ENCODE measurements around the gene NPC1L1. TPM values are rescaled to one million over a fixed set of nuclear protein-coding genes. Genes with fewer than 3 reads are reported as not detected.

Gene NPC1L1
- total and polyA plus RNA-seq, 2 of the 13 experiments (the other 11 are each of a cell fraction or from before 2014, with no cell fraction given) = 4.8 to 14.5 TPM

DNA sequence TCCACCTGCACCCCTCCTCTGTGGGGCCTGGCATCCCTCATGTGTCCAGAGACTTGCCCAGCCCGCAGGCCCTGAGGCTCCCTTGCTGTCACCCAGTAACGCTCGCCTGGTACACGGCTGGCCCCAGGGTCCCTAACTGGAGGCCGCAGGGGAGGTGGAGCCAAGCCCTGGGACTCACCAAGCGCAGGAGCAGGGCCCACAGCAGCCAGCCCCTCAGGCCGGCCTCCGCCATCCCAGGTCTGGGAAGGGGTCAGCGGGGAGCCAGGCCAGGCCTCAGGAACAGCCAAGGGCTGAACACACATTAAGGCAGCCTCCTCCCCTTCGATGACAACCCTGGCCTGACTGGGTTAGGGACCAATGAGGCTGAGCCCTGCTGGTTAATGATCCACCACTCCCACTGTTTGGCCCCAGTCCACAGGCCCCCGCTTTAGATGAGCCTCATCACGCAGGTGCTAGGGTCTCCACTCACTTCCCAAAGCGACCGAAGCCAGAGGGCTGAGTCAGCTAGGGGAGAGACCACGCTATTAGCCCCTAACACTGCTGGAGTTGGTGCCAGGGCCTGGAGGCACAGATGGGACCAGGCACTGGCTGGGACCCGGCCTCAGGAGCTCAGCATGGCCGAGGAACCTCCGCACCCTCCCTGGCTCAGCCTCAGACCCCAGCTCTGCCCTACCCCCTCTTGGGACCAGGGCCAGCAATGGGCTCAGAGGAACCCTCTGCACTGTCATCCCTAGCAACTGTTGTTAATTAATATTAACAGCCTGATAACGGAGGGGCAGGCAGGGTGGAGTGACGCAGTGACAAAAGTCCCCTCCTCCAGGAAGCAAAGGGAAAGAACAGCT is at the start of gene NPC1L1 (continued):
- TF ChIP-seq SP1 (IDR thresholded peaks at IDR 0.05) (no peak), SP1 (CRISPR knock-in tag; IDR thresholded peaks at IDR 0.05) (peak; percentile 77), ZNF567 (CRISPR knock-in tag; IDR thresholded peaks at IDR 0.05; ENCODE audit: borderline replicate concordance) (no peak), ZNF430 (CRISPR knock-in tag; IDR thresholded peaks at IDR 0.05) (no peak), AGO2 (optimal IDR thresholded peaks at IDR 0.05; ENCODE audit: low read depth, low read length) (peak; percentile 44), ELF4 (CRISPR knock-in tag; IDR thresholded peaks at IDR 0.05; ENCODE audit: borderline replicate concordance) (no peak), ATM (IDR thresholded peaks at IDR 0.05; ENCODE audit: borderline replicate concordance) (no peak), MBNL3 (CRISPR knock-in tag; conservative IDR thresholded peaks at IDR 0.05) (no peak), FUBP1 (CRISPR knock-in tag; IDR thresholded peaks at IDR 0.05; ENCODE audit: borderline replicate concordance) (no peak), NR2F6 (IDR thresholded peaks at IDR 0.05) (no peak; the same call in 1 of the 2 replicates), NR2F6 (CRISPR knock-in tag; IDR thresholded peaks at IDR 0.05) (peak; percentile 74), ZNF335 (CRISPR knock-in tag; IDR thresholded peaks at IDR 0.05) (0 out of 2 replicates have a peak, but pooled peaks have one; percentile 51), ZNF552 (CRISPR knock-in tag; IDR thresholded peaks at IDR 0.05; ENCODE audit: borderline replicate concordance) (0 out of 2 replicates have a peak, but pooled peaks have one; percentile 59), ZBED4 (CRISPR knock-in tag; IDR thresholded peaks at IDR 0.05; ENCODE audit: borderline replicate concordance) (peak; percentile 71)
- TF ChIP-seq, protein P1, sequence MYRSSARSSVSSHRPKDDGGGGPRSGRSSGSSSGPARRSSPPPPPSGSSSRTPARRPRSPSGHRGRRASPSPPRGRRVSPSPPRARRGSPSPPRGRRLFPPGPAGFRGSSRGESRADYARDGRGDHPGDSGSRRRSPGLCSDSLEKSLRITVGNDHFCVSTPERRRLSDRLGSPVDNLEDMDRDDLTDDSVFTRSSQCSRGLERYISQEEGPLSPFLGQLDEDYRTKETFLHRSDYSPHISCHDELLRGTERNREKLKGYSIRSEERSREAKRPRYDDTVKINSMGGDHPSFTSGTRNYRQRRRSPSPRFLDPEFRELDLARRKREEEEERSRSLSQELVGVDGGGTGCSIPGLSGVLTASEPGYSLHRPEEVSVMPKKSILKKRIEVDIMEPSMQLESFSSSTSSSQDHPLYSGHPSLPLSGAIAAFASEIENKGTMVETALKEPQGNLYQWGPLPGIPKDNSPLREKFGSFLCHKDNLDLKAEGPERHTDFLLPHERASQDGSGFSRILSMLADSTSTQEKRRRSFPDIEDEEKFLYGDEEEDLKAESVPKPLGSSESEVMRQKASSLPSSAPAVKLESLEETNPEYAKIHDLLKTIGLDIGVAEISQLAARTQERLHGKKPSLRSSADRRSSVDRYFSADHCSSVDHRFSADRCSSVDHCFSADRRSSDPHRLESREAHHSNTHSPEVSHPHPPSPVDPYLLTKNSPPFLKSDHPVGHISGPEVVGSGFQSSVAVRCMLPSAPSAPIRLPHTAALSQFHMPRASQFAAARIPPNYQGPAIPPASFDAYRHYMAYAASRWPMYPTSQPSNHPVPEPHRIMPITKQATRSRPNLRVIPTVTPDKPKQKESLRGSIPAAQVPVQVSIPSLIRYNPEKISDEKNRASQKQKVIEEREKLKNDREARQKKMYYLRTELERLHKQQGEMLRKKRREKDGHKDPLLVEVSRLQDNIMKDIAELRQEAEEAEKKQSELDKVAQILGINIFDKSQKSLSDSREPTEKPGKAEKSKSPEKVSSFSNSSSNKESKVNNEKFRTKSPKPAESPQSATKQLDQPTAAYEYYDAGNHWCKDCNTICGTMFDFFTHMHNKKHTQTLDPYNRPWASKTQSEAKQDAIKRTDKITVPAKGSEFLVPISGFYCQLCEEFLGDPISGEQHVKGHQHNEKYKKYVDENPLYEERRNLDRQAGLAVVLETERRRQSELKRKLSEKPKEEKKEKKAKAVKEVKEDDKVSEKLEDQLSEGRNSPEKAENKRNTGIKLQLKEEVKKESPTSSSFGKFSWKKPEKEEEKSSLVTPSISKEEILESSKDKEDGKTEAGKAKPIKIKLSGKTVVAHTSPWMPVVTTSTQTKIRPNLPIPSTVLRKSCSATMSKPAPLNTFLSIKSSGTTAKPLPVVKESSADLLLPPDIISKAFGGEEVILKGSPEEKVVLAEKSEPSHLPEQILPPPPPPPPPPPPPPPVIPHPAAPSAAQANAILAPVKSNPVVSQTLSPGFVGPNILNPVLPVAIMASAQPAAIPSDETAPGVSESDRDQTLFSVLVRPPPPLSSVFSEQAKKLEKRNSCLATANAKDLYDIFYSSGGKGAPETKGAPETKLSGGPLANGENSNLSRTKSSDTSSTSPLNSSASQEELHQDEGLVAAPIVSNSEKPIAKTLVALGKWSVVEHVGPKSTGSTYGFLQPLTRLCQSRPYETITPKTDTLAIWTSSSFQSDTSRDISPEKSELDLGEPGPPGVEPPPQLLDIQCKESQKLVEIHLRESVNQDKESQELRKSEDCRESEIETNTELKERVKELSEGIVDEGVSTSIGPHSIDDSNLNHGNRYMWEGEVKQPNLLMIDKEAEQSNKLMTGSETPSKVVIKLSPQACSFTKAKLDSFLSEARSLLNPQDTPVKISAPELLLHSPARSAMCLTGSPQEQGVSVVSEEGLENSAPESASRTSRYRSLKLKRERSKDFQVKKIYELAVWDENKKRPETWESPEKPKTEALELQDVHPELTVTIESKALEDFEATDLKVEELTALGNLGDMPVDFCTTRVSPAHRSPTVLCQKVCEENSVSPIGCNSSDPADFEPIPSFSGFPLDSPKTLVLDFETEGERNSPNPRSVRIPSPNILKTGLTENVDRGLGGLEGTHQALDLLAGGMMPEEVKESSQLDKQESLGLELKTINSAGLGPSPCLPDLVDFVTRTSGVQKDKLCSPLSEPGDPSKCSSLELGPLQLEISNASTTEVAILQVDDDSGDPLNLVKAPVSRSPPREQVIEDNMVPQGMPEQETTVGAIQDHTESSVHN (CRISPR knock-in tag; IDR thresholded peaks at IDR 0.05) = peak; percentile 63; the same call in 1 of the 2 replicates

All from HepG2 (cell line).